Measurements from ENCODE around the gene MAPK4.
"Not testable (repeated sequence)": the region's sequence is repeated elsewhere in the genome, so short reads cannot be mapped to it uniquely, and the experiment has no call there.

The MAPK4 gene

DNA sequence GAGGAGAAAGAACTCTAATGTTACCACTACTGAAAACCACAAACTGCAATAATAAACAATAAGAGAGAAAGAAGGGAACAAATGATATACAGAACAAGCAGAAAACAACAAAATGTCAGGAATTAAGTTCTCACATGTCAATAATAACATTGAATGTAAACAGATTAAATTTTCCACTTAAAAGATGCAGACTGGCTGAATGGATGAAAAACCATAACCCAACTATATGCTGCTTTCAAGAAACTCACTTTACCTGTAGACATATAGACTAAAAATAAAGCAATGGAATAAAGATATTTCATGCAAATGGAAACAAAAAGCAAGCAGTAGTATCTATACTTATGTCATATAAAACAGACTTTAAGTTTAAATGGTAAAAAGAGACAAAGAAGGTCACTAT lies 209.6 kb downstream of the MAPK4 start:
- no peak for DNase-seq

DNA sequence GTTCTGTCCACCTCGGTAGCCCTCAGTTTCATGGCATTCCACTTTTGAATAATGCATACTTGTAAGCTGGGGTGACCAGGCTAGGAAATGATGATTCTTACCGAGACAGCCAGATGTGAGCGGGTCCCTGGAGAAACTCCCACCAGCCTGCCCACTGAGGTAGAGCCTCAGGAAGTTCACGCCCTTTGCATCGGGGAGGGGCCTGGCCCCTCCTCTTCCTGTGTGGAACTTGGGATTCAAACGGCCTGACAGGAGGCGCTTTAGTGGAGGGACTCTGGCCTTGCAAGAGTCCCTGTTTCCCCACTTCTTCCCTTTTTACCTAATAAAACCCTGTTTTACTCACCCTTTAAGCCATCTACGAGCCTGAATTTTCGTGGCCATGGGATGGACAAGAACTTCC lies 215.3 kb downstream of the MAPK4 start:
- DNase-seq = no peak

DNA sequence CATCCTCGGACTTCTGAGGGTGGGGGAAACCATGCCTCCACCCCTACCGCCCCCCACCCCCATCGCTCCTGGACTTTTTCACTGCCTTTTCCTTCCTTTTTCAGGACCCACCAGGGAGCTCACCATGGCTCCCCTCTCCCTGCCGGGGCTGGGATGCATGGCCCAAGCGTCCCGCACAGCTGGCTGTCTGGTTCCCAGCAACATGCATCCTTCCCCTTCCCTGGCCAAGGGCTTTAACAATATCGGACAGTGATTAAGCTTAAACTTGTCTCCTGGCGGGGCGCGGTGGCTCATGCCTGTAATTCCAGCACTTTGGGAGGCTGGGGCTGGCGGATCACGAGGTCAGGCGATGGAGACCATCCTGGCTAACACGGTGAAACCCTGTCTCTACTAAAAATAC lies 215.8 kb downstream of the MAPK4 start:
- DNase-seq = no peak

DNA sequence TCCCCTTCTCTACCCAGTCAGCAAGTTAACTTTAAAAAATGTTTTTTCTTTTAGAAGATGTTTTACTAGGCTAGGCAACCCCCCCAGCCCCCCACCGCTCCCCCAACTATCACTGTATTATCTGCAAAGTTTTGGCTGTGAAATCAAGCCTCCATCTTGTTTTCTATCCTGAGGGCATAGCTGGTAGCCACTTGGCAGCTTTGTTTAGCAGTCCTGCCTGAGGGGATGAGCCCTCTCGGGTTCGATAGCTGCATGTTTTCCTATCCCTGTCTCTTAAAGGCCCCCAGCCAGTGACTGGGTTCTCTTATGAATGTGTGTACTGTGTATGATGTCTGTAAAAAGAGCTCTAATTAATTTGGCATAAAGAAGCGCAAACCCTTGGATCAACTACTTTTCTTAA lies 216.5 kb downstream of the MAPK4 start:
- no peak for DNase-seq

DNA sequence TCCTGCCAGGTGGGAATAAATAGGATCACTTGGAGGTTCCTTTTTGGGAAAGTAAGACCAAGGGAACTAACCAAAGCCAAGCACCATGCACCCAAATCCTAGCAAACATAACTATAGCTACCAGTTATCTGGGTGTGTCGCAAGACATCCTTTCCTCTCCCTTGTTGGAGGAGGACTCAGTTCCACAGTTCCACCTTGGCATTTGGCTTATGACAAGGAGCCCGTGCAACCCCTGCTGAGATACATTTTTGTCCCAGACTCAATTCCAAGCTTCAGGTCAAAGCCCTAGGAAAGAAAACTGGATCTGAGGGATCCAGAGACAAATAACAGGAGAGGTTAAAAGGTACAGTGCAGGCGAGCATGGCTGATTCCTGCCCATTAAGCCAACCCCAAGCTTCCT lies 219.1 kb downstream of the MAPK4 start:
- not testable (repeated sequence) for DNase-seq
